ENCODE results near the gene GRIN2D.

GRIN2D gene

GRCh38 chr19:48393559-48394330, at the start of gene GRIN2D:
Gene GRIN2D (plus strand): TSS chr19:48393668. CDS start chr19:48398393, 4,725 bp downstream.
- DNase-seq = no peak

- no peak for DNase-seq
These were observed 48.6 kb upstream of the GRIN2D start for GRCh38 chr19:48344892-48345291.

- DNase-seq = no peak
These were observed 47.3 kb upstream of the GRIN2D start for GRCh38 chr19:48346191-48346590.

- no peak for DNase-seq
These were observed 45.4 kb upstream of the GRIN2D start for GRCh38 chr19:48348045-48348444.

- DNase-seq = no peak
These were observed 44.7 kb upstream of the GRIN2D start for GRCh38 chr19:48348737-48349136.

GRCh38 chr19:48350856-48351255, 42.6 kb upstream of the GRIN2D start:
- DNase-seq = no peak

- DNase-seq = peak; percentile 39 to 47
These were observed 42.1 kb upstream of the GRIN2D start for GRCh38 chr19:48351341-48351752.

GRCh38 chr19:48353677-48354076, 39.8 kb upstream of the GRIN2D start:
- no peak for DNase-seq

GRCh38 chr19:48354332-48354992, 39.0 kb upstream of the GRIN2D start:
- no peak for DNase-seq

- DNase-seq = no peak
These were observed 38.0 kb upstream of the GRIN2D start for GRCh38 chr19:48355365-48355954.

- no peak for DNase-seq
These were observed 34.3 kb upstream of the GRIN2D start for GRCh38 chr19:48359123-48359522.

- no peak for DNase-seq
These were observed 31.6 kb upstream of the GRIN2D start for GRCh38 chr19:48361912-48362311.

- peak; percentile 94 to 97 for DNase-seq
These were observed 30.6 kb upstream of the GRIN2D start for GRCh38 chr19:48362716-48363499.

GRCh38 chr19:48363500-48363809, 30.0 kb upstream of the GRIN2D start:
- DNase-seq = no peak

- DNase-seq = peak; percentile 99
These were observed 29.5 kb upstream of the GRIN2D start, which contains the start of the genes SYNGR4 and TMEM143 for GRCh38 chr19:48363810-48364597. Gene SYNGR4 (plus strand): TSS chr19:48364367. CDS start chr19:48365843, 1,476 bp downstream. Gene TMEM143 (minus strand): TSS chr19:48363940. CDS start chr19:48363920, 20 bp downstream.

- DNase-seq = no peak
These were observed 28.7 kb upstream of the GRIN2D start for GRCh38 chr19:48364598-48365348.

- DNase-seq = no peak
These were observed 27.9 kb upstream of the GRIN2D start for GRCh38 chr19:48365602-48366001.

- no peak for DNase-seq
These were observed 25.6 kb upstream of the GRIN2D start for GRCh38 chr19:48367855-48368254.

GRCh38 chr19:48368936-48369335, 24.5 kb upstream of the GRIN2D start:
- no peak for DNase-seq

- no peak for DNase-seq
These were observed 22.5 kb upstream of the GRIN2D start for GRCh38 chr19:48370955-48371354.

- DNase-seq = no peak
These were observed 22.1 kb upstream of the GRIN2D start for GRCh38 chr19:48371367-48371766.

Data from NCI-H2081 (cell line).